ENCODE measurements around the gene GTF2B.

DNA sequence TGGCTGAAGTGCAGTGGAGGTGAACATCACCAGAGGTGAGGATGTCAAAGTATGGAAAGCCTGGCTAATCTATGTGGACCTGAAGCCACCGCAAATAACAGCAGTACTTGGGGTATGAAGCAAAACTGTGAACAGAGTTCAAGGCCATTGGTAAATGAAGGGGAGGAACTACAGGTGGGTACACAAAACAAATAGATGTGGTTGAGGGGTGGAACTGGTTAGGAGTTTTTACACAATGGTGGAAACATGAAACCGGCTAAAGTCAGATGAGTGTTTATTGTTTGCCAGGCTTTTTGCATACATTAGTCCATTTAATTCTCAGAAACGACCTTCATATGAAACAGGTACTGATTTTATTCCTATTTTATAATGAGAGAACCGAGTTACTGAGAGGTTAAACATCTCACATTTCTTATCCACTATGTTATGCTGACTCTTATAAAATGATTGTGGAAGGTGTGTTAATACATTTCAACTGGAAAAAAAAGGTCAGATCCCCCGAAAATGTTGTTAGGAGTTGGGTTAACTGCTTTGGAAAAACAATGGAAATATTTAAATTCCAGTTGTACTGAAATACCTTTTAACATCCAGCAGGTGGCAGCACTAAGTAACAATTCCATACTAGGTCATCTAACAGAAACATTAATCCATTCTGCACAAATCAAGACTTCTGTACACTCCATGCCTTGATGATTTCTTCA, 44.3 kb upstream of the GTF2B start:
- TF ChIP-seq, protein P1, sequence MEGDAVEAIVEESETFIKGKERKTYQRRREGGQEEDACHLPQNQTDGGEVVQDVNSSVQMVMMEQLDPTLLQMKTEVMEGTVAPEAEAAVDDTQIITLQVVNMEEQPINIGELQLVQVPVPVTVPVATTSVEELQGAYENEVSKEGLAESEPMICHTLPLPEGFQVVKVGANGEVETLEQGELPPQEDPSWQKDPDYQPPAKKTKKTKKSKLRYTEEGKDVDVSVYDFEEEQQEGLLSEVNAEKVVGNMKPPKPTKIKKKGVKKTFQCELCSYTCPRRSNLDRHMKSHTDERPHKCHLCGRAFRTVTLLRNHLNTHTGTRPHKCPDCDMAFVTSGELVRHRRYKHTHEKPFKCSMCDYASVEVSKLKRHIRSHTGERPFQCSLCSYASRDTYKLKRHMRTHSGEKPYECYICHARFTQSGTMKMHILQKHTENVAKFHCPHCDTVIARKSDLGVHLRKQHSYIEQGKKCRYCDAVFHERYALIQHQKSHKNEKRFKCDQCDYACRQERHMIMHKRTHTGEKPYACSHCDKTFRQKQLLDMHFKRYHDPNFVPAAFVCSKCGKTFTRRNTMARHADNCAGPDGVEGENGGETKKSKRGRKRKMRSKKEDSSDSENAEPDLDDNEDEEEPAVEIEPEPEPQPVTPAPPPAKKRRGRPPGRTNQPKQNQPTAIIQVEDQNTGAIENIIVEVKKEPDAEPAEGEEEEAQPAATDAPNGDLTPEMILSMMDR (IDR thresholded peaks at IDR 0.05): peak; percentile 63 to 73 (median 69)
- TF ChIP-seq POLR2A (IDR thresholded peaks at IDR 0.05): no peak

All from right lobe of liver (tissue), 4 donors.